Measurements from ENCODE around the gene RNF220. TPM values are rescaled to one million over a fixed set of nuclear protein-coding genes. Genes with fewer than 3 reads are reported as not detected.
A peak's percentile ranks its signal among the peaks of the same experiment; 100 is the strongest.

Gene RNF220
- total RNA-seq = 46.8 TPM

DNA sequence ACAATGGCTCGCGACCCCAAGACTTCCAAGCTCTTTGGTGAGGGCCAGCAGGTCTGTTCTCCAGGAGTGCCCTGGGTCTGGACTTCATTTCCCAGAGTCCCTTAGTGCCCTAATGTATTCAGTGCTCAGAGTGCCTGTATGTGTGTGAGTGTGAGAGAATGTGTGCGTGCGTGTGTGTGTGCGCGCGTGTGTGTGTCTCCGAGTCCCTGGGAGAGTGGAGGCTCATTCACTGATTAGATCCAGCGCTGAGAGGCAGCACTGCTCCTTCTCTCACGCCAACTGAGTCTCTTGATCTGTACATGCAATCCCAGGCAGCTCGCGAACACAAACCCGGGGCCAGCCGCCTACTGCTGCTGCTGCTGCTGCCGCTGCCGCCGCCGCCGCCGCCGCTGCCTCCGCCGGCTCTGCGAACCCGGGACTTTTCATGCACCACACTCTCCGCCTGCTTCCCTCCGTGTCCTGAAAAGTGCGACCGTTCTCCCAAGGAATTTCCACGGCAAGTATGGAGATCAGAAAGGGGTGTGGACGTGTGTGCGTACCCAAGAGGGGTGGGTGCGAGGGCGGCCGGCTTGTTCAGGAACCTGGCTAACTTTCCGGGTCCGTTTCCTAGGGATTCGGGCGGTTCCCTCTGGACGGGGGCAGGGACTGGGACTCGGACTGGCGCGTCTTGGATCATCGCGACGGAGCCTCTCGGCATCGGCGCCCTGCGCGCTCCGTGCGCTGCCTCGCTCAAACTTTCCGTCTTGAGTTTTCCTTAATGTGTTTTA, at the start of gene RNF220:
RNF220 (plus strand) TSS at position 225 of the 767 bp plus-strand sequence.
- peak; percentile 85 for DNase-seq

- DNase-seq = no peak
Measured at GRCh38 chr1:44355582-44356305, 49.3 kb upstream of the RNF220 start.

- DNase-seq = no peak
Measured at GRCh38 chr1:44357710-44358109, 47.3 kb upstream of the RNF220 start.

DNA sequence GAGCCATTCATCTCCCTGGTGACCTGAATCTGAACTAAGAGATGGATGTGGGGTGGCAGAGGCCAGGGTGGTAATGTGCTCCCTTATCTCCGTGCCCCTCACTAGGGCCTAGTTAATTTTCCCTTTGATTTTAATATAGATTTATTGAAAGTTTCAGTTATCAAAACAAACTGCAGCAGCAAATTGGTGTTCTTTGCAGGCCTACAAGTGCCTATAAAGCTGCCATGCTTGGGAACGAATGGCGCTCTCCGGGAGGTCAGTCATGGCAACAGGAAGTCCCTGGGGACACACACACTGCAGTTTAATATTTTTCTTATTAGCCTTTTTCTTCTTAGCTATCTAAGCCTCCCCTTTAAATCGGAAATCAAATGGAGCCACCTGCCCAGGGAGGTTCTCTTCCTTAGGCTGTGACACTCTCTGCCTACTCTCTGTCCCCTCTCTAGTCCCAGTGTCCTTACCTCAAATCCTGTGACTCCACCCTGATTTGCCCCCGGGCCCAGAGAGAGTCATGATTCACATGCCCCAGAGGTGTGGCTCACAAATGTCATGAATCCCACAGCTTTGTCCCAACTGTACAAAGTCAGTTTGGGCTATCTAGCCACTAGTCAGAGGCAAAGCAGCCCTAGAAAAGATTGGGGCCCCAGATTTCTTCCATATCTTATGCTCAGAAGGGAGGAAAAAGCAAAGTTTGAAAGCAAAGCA, 45.7 kb upstream of the RNF220 start:
- no peak for DNase-seq

- no peak for DNase-seq
Measured at GRCh38 chr1:44361478-44361877, 43.6 kb upstream of the RNF220 start.

DNA sequence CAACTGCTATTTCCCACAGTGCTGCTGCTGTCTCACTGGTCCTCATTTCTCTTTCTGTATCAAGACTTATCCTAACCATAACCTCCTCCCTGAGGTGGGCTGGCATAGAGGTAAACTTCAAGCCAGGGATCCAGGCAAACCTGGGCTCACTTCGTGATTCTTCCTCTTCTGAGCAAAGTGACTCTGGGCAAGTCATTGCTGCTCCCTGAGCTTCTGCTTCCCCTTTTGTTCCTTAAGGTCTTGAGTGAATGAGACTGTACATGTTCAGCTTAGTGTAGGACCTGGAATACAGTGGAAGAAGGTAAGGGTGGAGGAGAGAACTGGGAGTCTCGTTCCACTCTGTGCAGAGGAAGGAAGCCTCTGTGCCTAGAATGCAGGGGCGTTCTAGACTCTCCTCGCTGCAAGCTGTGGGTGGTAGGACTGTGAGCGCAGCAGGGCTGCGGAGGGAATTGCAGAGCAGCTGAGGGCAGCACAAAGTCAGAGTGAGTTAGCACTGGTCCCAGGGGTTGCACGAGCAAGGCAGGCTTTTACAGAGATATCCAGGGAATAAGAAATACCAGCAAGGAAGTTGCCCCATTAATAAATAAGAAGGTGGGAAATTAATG, 38.6 kb upstream of the RNF220 start:
- no peak for DNase-seq

DNA sequence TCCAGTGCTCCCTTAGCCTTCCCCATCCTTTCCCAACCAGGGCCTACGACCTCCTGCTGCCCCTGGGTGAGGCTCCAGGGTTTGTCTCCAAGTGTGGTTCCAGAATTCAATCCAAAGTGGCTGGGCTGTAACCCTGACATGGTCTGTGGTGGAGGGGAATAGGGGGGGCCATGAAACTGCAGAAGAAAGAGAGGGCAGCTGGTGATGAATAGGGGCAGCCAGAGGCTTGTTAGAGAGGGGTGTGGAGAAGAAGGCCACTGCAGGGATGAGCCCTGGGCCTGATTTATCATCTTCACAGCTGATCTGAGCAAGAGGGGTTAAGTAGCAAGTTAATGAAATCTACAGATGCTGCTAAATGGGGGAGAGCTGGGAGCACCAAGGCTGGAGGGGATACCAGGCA, 37.1 kb upstream of the RNF220 start:
- DNase-seq = no peak

GRCh38 chr1:44368471-44369151, 36.4 kb upstream of the RNF220 start:
- DNase-seq = no peak

GRCh38 chr1:44371206-44371605, 33.8 kb upstream of the RNF220 start:
- DNase-seq = no peak

GRCh38 chr1:44375547-44375946, 29.5 kb upstream of the RNF220 start:
- no peak for DNase-seq

DNA sequence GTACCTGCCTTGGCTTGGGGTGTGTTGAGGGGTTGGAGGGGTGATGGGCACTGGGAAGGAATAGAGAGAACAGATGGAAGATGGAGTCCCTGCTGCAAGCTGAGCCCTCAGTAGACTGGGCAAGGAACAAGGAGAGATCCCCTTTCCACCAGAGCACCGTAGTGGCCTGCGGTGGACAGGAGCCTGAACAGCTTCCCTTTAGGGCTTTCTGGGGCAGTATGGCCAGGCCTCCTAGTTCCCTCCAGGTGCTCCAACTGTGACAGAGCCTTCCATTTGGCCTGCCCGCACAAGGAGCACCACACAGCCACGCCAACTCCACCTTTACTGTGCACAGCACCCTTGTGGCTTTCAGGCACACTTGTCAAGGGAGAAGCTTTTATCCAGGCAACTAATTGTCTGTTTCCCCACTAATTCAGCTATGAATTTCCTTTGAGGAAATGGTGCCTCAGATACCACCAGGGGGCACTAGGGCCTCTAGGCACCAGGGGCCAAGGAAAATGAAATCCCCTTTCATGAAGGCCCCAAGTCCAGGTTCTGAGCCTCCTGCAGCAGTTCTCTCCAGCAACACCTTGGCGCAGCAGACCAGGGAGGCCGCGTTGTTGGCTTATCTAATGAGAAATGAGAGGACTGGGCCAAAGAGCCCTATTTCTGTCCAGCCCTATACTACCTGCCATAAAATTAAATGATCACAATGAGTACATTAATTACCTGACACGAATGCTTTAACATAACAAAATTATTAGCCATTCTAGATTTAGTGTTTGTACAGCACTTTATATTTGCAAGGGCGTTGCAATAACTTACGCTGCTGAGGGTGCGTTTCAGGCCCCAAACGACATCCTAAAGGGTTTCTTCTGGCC, 26.9 kb upstream of the RNF220 start:
- DNase-seq = no peak

DNA sequence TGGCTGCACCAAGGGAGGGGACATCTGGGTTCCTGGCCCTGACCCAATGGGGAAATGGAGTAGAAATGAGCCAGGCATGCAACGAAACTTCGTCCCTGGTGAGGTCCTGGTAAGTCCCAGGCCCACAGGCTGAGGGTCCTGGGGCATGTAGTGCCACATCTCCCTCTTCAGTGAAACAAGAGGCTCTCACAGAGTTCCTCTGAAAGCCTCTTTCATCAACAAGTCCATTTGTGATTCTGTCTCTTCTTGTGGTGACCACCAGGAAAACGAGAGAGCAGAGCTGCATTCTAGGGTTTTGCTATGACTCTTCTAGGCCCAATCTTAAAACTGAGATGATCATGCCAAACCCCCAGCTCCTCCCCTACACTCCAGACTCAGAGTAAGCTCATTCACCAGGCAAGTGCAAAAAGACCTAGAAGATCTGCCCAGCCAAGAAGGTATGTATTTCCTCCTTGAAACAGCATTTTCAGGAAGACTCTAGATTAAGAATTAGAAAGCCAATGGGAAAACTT, 24.3 kb upstream of the RNF220 start:
- no peak for DNase-seq

DNA sequence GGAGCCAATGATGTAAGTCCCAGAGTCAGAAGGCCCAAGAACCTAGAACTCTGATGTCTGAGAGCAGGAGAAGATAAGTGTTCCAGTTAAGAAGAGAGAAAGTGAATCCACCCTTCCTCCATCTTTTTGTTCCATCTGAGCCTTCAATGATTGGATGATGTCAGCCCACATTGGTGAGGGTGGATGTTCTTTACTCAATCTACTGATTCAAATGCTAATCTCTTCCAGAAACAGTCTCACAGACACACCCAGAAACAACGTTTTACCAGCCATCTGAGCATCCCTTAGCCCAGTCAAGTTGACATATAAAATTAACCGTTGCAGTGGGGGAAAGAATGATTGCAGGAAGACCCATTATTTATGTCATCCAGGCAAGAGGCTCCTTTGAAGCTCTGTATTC, 16.5 kb upstream of the RNF220 start:
- DNase-seq = no peak

GRCh38 chr1:44389437-44389836, 15.6 kb upstream of the RNF220 start:
- no peak for DNase-seq

DNA sequence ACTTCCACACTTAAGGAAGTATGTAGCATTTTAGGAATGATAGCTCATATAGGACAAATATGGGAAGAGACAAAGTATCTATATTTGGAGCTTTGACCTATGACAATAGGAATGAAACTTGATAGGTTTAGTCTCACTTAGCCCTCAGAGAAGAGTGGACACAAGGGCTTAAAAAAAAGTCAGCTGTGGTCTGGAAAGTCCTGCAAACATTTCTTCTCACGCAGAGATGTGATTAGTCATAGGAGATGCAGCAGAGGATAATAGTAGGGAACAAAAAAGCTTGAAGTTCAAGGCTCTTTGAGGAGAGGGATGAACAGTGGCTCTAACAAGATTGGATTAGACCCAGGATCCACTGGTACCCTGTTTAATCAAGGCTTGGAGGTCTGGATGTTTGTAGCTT, 14.8 kb upstream of the RNF220 start:
- no peak for DNase-seq

DNA sequence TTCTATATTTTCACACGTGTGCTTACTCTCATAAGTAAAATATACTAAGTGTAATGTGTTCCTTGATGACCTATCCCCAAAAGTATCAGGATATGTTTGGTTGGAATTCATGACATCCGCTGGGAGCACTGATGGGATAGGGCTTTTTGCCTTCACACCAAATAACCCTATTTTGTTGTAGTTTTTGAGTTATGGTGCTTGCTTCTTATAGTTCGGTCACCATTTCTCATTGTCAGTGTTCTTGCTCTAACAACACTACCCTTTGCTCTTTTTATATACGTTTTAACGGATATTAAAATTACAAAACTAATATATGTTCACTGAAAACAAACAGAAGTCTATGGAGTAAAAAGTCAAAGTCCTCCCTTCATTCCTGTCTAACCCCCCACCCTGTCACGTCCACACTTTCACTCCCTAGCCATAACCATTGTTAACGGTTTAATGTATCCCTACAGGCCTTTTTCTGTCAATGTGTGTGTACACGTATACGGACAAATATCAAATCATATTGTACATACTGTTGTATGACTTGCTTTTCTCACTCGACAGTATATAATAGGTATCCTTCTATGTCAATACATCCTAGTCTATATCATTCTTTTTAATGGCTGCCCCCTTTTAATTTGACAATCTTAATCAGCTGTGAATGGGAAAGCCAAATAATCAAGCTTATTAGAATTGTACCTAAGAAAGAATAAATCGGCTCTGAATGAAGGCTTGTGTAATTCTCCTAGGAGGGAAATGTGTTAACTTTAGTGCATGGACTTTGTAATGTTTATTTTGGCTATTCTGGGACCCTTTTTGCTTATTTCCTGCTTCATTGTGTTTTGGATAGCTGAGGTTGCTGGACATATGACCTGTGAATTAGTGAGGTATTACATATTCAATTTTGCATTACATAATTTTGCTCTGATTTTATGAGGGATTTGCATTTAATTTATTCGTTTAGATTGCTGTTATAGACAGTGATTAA, 3.5 kb upstream of the RNF220 start:
- no peak for DNase-seq

DNA sequence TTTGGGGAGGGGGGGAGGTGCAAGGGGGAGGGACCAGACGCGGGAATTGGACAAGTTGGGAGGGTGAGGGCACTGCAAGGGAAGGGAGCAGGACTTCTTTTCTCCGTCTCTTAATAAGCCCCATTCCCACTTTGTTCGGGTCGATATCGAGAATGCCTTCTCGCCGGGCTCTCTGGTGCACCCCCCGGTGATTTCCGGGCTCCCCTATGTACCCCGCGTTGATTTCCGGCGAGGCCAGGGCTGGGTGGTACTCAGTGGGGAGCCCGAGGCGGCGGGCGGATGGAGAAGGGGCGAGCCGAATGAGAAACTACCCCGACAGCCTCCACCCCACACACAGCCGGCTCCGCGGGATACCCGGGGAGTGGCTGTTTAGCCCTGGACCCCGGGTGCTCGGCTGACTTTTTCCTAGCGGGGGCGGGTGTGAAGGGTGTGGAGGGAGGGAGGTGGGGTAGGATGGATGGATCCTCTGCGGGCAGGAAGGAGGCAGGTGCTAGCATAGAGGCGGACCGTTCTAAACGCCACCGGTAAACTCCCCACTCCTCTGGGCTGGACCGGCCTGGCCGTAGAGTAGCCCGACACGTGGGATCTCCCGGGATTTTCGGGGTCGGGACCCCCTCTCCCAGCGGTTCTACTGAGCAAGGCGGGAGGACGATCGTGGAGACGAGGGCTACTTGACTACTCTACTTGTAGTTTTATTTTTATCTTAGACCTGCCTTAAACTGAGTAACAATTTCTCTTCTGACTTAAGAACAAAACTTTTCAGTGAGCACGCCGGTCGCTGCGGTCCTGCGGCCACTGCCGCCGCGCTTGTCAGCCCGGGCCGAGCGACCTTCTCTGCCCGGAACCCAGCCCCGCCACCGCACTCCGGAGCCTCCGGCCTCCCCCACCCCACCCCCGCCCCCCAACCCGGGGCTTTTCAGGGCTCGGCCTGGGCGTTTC, 1.0 kb downstream of the RNF220 start:
- no peak for DNase-seq

DNA sequence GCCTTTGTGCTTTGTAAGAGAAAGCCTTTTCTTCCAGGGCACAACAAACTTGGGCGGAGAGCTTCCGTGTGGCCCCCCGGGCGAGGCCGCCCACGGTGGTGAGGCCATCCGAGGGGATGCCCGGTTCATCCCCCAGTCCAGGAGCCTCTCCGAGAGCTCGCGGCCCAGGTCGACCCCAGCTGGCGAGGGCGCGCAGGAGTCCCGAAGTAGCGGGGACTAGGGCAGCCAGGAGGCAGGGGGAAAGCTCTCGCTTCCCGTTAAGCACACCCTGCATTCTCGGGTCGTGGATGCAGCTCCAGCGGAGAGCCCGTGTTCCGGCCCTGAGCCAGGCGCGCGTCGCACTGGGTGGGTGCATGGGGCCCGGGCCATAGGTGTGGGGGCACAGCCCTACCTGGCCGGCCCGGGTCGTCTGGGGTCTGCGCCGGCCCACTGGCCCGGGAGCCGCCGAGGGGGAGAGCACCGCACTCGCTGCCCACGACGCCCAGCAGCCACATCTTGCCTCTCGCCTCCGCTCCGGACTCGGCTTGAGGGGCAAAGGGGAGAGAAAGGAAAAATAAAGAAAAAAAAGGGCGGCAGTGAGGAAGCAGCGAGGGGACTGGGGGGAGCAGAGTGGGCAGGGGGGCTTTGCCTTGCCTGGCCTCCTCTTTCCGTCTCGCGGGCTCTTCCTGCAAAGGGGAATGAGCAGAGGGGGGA, 1.8 kb downstream of the RNF220 start:
- no peak for DNase-seq

Measured in occipital lobe (tissue), 2 donors.